DND-41 (cell line): Measurements from ENCODE around the gene CYP1A1.

ENCODE experiments used
- CTCF ChIP-seq: IDR thresholded peaks from 2 replicates; pipeline ENCODE4 v1.5.1; 2012; ENCODE audit warnings: borderline replicate concordance, low read length, moderate library complexity, mild to moderate bottlenecking; ENCODE audit not compliant: poor library complexity, severe bottlenecking; ENCODE audit errors: extremely low read depth
- EZH2 ChIP-seq: IDR thresholded peaks from 3 replicates; pipeline ENCODE4 v1.6.1; 2012; ENCODE audit warnings: borderline replicate concordance, low read depth, mild to moderate bottlenecking, moderate library complexity, low read length, inconsistent platforms; ENCODE audit not compliant: severe bottlenecking

- no peak for TF ChIP-seq CTCF
- TF ChIP-seq EZH2: no peak
Observed at GRCh38 chr15:74683758-74684157, 41.6 kb downstream of the CYP1A1 start.
